Stimulated activated CD8-positive, alpha-beta memory T cell treated with anti-CD3 and anti-CD28 coated beads, Interleukin-4, amount 100 ng/mL, for 4 hours (primary cell): Measurements from ENCODE around the gene RNU6-9.

Experiments
- DNase-seq, 2 donors: peaks; one replicate each; pipeline ENCODE4 v3.0.0-alpha.2; 2020; ENCODE audit warnings: low read depth in 2 of 2, low spot score in 1 of 2

Gene RNU6-9

GRCh38 chr19:861756-862580 lies 31.3 kb upstream of the RNU6-9 start:
- DNase-seq = peak in 1 of 2 donors; percentile 35

GRCh38 chr19:862581-863314 lies 30.5 kb upstream of the RNU6-9 start:
- peak; percentile 51 to 63 for DNase-seq

DNA sequence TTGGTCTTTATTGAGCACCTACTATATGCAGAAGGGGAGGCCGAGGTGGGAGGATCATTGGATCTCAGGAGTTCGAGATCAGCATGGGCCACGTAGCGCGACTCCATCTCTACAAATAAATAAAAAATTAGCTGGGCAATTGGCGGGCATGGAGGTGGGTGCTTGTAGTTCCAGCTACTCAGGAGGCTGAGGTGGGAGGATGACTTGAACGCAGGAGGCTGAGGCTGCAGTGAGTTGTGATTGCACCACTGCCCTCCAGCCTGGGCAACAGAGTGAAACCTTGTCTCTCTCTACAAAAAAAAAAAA lies 30.0 kb upstream of the RNU6-9 start:
- no peak for DNase-seq

DNA sequence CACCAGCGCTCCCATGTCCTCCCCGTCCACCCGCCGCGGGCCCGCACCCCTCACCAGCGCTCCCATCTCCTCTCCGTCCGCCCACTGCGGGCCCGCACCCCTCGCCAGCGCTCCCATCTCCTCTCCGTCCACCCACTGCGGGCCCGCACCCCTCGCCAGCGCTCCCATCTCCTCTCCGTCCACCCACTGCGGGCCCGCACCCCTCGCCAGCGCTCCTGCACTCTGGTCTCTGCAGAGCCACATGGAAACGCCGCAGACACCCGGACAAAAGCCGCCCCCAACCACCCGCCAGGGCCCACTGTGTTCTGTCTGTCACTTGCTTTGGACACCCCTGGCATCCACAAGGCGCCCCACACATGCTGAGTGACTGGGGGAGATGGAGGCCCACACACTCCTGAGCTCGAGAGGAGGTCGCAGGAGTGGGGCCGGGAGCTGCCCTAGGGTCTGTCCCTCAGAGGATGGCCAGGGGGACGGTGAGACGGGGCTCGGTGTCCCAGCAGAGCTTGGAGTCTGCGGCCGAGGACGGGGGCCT lies 26.4 kb upstream of the RNU6-9 start:
- DNase-seq = no peak

GRCh38 chr19:867301-867793 lies 25.9 kb upstream of the RNU6-9 start:
- DNase-seq = no peak

GRCh38 chr19:867855-868457 lies 25.3 kb upstream of the RNU6-9 start:
- DNase-seq = no peak

- DNase-seq = no peak
Measured at GRCh38 chr19:868458-869244, 24.6 kb upstream of the RNU6-9 start.

DNA sequence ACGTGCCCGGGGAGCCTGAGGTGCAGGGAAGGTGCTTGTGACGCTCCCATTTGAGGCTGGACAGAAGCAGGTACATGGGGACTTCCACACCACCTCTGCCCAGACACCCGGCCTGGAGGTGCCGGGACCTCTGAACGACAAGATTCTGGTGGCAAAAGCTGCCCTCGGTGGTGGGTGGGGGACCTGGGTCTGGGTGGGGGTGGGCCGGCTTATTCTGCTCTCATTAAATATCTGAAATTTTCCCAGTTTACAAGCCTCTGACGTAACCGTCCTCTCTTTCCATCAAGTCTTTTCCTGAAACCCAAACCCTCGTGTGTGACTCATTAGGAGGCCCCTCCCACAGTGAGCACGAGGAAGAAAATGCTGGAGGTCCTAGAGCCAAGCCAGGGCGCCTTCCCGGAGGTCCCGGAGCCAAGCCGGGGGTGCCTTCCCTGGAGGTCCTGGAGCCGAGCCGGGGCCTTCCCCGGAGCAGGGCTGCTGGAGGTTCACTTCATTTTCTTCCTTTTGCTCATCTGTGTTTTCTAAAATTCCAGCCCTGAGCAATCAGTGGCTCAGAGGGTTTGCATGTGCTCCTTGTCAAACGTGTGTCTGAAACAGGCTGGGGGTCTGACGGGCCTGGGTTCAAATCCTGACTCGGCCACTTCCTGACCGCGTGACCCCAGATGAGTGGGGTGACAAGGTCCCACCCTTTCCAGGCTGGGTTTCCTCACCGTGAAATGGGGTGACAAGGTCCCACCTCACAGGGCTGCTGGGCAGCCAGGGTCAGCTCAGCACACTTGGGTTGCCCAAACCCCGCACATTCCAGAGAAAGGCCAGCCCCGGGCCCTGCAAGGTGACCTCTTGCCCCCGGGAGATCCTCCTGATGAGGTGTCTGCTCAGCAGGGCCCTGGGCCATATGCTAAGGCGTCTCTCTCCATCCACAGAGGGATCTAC lies 23.8 kb upstream of the RNU6-9 start:
- DNase-seq = no peak

GRCh38 chr19:870314-870713 lies 23.0 kb upstream of the RNU6-9 start:
- DNase-seq = no peak

- DNase-seq = no peak
Measured at GRCh38 chr19:870963-871401, 22.3 kb upstream of the RNU6-9 start.

GRCh38 chr19:871446-872265 lies 21.6 kb upstream of the RNU6-9 start:
- no peak for DNase-seq

DNA sequence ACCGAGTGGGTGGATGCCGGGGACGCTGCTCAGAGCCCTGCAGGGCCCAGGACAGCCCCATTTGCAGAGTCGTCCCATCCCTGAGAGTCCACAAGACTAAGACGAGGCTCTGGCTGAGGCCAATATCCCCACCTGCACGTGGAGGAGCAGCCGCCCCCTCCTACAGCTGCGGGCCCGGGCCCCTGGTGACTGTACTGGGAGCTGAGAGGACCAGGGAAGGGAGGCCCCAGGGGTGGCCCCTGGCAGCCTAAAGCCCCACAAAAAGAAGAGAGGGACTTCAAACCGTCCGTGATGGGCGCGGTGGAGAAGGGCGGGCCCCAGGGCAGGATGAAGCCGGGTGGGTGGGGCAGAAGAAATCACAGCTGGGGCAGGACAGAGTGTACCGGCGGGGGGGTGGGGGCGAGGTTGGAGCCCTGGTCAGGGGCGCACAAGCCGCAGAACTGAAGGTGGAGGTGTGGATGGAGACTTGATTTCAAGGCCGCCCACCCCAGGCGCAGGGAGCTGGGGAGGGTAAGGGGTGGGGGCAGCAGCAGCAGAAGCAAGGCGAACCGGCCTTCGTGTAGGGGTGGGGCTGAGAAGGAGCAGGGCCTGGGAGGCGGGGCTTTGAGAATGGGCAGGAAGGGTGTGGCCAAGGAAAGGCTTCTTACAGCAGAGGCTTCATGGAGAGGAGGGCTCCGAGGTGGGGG lies 20.9 kb upstream of the RNU6-9 start:
- DNase-seq = peak in 1 of 2 donors; percentile 50

DNA sequence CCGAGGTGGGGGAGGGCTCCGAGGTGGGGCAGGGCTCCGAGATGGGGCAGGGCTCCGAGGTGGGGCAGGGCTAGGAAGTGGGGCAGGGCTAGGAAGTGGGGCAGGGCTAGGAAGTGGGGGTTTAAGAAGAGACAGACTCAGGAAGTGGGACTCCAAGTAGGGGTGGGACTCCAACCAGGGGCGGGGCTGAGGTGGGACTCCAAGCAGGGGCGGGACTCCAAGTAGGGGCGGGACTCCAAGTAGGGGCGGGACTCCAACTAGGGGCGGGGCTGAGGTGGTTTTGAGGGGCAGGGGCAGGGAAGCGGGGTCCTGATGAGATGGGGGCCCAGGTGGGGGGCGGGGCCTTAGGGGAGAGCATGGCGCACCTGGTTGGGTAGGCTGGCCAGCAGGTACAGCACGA lies 20.2 kb upstream of the RNU6-9 start:
- DNase-seq = peak in 1 of 2 donors; percentile 41

DNA sequence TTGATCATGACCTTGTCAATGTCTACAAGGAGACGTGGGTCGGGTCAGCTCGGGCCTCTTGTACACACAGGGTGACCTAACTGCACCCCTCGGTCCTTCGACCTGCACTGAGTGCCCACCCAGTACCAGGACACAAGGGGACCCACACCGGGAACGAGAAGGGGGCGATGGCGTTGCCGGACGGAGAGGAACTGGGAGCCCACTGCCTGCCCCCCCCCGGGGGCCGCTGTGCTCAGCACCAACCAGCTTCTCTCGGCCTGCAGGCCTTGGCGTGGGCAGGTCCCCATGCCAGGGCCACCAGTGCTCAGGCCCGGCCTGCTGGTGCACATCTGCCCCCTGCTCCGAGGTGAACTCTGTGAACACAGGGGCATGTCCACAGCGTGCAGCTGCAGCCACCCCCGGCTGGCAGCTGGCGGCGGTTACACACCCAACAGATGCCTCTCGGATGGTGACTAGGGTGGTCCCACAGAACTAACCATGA lies 19.7 kb upstream of the RNU6-9 start:
- DNase-seq = no peak

GRCh38 chr19:875265-875879 lies 17.9 kb upstream of the RNU6-9 start:
- DNase-seq = no peak

DNA sequence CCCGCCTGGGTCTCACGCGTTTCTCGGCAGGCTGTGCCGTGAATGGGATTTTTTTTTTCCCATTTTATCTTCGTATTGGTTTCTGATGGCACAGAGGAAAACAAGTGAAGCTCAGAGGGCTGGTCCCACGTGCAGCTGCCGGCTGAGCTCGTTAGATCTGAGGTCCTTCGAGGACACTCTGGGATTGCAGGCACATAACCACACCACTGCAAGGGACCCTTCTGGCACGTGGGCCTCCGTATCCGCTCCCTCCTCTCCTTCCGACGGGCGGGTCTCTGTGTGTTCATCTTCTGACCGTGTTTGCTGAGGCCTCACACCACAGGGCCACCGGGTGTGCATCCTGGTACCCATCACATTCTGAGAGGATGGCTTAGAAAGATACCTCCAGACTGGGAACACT lies 17.2 kb upstream of the RNU6-9 start:
- DNase-seq = no peak

DNA sequence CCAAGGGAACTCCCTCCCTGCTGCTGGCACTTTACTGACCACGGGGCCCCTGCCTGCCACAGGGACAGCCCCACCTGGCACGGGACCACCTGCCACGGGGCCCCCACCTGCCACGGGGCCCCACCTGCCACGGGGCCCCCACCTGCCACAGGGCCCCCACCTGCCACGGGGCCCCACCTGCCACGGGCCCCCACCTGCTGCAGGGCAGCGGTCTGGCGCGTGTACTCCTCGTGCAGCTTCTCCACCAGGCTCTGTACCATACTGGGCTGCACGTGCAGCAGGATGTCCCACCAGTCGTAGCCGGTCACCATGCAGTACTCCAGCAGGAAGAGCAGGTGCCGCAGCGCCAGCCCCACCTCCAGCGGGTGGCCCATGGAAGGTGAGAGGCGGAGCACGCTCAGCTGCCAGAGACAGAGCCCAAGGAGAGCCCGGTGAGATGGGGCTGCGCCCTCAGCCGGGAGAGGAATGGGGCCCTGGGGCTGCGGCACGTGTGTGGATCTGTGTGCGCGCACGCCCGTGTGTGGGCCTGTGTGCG lies 16.4 kb upstream of the RNU6-9 start:
- DNase-seq = no peak
